GM19023 (cell line): ENCODE measurements around the gene AQP12B.
"Not testable (repeated sequence)": the region's sequence is repeated elsewhere in the genome, so short reads cannot be mapped to it uniquely, and the experiment has no call there.

Source experiments
- ATAC-seq: cut with Tn5 transposase; IDR thresholded peaks from one replicate; pipeline ENCODE4 v1.9.1; 2021; ENCODE audit warnings: mild to moderate bottlenecking, moderate library complexity; ENCODE audit not compliant: unreplicated experiment

Gene AQP12B

GRCh38 chr2:240682431-240683224 lies at the start of gene AQP12B:
Gene AQP12B (minus strand): TSS chr2:240682885. CDS start chr2:240682837, 48 bp downstream.
- not testable (repeated sequence) for ATAC-seq

- no peak for ATAC-seq
Observed at GRCh38 chr2:240732184-240732583, 49.5 kb upstream of the AQP12B start.

- ATAC-seq = no peak
Observed at GRCh38 chr2:240731178-240731545, 48.5 kb upstream of the AQP12B start.

GRCh38 chr2:240730501-240731177 lies 48.0 kb upstream of the AQP12B start:
- no peak for ATAC-seq

GRCh38 chr2:240728827-240729226 lies 46.1 kb upstream of the AQP12B start:
- no peak for ATAC-seq

- ATAC-seq = no peak
Observed at GRCh38 chr2:240728361-240728760, 45.7 kb upstream of the AQP12B start.

GRCh38 chr2:240727913-240728312 lies 45.2 kb upstream of the AQP12B start:
- no peak for ATAC-seq

GRCh38 chr2:240727439-240727838 lies 44.8 kb upstream of the AQP12B start:
- no peak for ATAC-seq

- no peak for ATAC-seq
Observed at GRCh38 chr2:240726876-240727275, 44.2 kb upstream of the AQP12B start.

- ATAC-seq = no peak
Observed at GRCh38 chr2:240725671-240726070, 43.0 kb upstream of the AQP12B start.

- ATAC-seq = no peak
Observed at GRCh38 chr2:240725266-240725665, 42.6 kb upstream of the AQP12B start.

- no peak for ATAC-seq
Observed at GRCh38 chr2:240724431-240724830, 41.7 kb upstream of the AQP12B start.

GRCh38 chr2:240723851-240724250 lies 41.2 kb upstream of the AQP12B start:
- no peak for ATAC-seq

GRCh38 chr2:240722796-240723735 lies 40.4 kb upstream of the AQP12B start:
- no peak for ATAC-seq

GRCh38 chr2:240722376-240722775 lies 39.7 kb upstream of the AQP12B start:
- no peak for ATAC-seq

- no peak for ATAC-seq
Observed at GRCh38 chr2:240721596-240722180, 39.0 kb upstream of the AQP12B start.

GRCh38 chr2:240720686-240721595 lies 38.3 kb upstream of the AQP12B start:
- no peak for ATAC-seq

GRCh38 chr2:240719676-240720545 lies 37.2 kb upstream of the AQP12B start:
- ATAC-seq = no peak
